Measurements from ENCODE around the gene DCAF7.

The DCAF7 gene

DNA sequence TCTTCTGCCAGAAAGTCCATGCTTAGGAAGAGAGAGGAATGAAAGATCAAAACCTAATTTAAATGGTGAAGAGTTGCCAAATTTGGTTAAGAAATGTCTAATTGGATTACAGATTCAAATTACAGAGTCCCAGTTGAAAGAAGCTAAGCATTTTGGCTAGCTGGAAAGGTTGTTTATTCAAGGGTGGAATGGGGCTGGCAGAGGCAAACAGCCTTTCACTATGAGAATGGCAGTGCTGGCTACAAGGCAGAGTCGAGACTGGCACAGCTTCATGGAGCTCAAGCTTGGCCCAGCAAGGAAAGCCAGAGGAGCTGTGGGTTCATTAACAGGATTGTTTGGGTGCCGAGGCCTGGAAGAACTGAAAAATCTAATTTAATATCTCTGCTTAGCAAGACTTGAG is 85.5 kb downstream of the DCAF7 start:
- DNase-seq (ENCODE audit: low read depth): no peak
- TF ChIP-seq, protein P1, sequence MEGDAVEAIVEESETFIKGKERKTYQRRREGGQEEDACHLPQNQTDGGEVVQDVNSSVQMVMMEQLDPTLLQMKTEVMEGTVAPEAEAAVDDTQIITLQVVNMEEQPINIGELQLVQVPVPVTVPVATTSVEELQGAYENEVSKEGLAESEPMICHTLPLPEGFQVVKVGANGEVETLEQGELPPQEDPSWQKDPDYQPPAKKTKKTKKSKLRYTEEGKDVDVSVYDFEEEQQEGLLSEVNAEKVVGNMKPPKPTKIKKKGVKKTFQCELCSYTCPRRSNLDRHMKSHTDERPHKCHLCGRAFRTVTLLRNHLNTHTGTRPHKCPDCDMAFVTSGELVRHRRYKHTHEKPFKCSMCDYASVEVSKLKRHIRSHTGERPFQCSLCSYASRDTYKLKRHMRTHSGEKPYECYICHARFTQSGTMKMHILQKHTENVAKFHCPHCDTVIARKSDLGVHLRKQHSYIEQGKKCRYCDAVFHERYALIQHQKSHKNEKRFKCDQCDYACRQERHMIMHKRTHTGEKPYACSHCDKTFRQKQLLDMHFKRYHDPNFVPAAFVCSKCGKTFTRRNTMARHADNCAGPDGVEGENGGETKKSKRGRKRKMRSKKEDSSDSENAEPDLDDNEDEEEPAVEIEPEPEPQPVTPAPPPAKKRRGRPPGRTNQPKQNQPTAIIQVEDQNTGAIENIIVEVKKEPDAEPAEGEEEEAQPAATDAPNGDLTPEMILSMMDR (IDR thresholded peaks at IDR 0.05; ENCODE audit: low read length, missing control alignments): no peak
- H3K4me3 ChIP-seq (replicated peaks; ENCODE audit: low read depth, low read length): no peak overlapping the region

GRCh38 chr17:63639125-63639524 is 88.8 kb downstream of the DCAF7 start:
- H3K4me3 ChIP-seq (replicated peaks; ENCODE audit: low read depth, low read length): no peak overlapping the region
- TF ChIP-seq, protein P1 (IDR thresholded peaks at IDR 0.05; ENCODE audit: low read length, missing control alignments): no peak
- no peak for DNase-seq (ENCODE audit: low read depth)

DNA sequence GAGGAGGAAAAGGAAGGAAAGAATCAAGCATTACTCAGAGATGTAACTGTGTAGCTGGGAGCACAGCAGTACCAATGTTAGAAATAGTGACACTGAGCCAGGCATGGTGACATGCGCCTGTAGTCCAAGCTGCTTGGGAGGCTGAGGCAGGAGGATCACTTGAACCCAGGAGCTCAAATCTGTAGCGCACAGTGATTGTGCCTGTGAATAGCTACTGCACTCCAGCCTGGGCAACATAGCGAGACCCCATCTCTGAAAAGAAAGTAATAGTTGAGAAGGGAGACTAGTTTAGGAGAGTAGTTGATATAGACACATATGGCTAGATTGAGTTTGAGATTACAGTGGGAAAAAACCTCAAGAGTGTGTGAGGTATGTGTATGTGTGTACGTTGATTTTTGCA is 89.8 kb downstream of the DCAF7 start:
- no peak for DNase-seq (ENCODE audit: low read depth)
- TF ChIP-seq, protein P1 (IDR thresholded peaks at IDR 0.05; ENCODE audit: low read length, missing control alignments): no peak

GRCh38 chr17:63641692-63642448 is 91.6 kb downstream of the DCAF7 start:
- H3K4me3 ChIP-seq (replicated peaks; ENCODE audit: low read depth, low read length): no peak overlapping the region
- TF ChIP-seq, protein P1 (IDR thresholded peaks at IDR 0.05; ENCODE audit: low read length, missing control alignments): no peak
- DNase-seq (ENCODE audit: low read depth): no peak

More for the DNA sequence above, 89.8 kb downstream of the DCAF7 start:
- H3K4me3 ChIP-seq (replicated peaks; ENCODE audit: low read depth, low read length): no peak overlapping the region
